GM19463 (cell line): Measurements from ENCODE around the gene HRAS.

Experiments
- ATAC-seq: cut with Tn5 transposase; IDR thresholded peaks from one replicate; pipeline ENCODE4 v1.9.1; 2021; ENCODE audit warnings: mild to moderate bottlenecking, moderate library complexity; ENCODE audit not compliant: unreplicated experiment

Gene HRAS

GRCh38 chr11:567629-568292 lies 32.4 kb upstream of the HRAS start:
- no peak for ATAC-seq

DNA sequence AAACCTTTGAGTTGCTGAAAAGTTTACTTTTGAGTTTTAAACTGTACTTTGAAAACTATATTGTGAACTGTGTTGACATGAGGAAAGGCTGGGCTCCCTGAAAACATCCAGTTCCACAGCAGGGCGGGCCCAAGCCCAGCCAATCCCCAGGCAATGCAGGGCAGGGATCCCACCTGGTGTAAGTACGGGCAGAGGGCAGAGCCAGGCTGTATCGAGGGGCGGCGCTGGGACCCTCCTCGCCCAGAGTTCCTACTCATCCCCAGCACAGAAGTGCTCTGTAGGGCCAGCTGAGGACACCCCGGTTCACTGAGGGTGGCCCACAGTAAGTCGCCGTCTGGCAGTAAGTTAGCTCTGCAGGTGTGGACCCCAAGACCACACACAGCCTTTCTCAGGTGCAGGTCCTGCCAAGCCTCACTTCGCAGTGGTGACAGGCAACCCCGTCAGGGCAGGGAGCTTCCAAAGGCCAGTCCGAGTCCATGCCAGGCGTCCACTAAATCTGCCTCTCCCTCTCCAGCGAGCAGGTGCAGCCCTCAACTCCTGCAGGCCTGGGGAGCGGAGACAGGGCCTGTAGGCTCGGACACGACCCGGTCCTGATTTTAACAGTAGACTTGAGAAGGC lies 31.7 kb upstream of the HRAS start:
- ATAC-seq: no peak

DNA sequence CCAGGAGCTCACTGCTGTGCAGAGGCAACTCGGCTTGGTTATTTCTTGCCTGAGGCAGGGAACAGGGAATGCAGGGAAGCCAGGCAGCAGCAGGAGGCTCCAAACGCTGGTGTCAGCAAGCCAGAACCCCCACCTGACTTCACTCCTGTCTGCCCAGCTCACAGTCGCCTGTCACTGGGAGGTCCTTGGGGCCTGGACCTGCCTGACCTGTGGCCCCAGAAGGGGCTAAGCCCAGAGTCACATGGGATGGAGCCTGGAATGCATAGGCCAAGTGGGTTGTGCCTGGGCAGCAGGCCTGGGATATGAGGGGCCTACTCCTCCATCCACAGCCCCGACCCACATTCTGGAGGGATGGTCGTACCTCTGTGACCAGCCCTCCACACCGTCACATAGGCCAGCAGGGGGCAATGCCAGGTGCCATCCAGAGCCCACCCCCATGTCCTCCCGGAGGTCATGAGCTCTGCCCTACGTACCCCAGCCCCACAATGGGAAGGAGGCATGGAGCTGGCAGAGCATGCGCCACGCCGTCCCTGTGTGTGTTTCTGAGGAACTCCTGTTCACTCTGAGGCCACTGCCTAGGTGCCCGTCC lies 30.6 kb upstream of the HRAS start:
- no peak for ATAC-seq

DNA sequence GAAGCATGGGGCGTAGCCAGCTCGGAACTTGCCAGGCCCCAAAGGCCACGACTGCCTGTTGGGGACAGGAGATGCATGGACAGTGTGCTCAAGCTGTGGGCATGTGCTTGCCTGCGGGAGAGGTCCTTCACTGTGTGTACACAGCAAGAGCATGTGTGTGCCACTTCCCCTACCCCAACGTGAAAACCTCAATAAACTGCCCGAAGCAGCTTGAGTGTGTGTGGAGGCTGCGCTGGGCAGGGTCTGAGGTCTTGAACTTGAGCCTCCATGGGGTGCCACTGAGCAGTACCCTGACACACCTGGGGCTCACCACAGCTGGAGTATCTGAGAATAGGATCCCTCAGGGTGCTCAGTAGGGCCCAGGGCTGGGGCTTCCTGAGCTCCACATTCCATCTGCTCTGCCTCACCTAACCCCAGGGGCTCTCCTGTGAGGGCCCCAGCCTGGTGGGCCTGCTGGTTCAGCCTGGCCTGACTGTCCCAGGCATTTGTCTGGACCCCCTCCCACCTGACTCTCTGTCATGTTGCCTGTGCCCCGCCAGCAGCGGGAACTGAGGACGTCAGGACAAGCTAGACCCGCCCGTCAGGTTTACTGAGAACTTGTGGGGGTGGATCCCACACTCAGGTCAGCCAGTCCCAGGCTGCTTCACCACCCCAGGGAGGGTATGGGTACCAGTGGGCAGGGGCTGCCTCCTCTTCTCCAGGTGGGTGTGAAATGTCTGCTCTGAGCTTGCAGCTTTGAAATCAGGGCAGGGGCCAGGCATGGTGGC lies 28.6 kb upstream of the HRAS start:
- no peak for ATAC-seq

DNA sequence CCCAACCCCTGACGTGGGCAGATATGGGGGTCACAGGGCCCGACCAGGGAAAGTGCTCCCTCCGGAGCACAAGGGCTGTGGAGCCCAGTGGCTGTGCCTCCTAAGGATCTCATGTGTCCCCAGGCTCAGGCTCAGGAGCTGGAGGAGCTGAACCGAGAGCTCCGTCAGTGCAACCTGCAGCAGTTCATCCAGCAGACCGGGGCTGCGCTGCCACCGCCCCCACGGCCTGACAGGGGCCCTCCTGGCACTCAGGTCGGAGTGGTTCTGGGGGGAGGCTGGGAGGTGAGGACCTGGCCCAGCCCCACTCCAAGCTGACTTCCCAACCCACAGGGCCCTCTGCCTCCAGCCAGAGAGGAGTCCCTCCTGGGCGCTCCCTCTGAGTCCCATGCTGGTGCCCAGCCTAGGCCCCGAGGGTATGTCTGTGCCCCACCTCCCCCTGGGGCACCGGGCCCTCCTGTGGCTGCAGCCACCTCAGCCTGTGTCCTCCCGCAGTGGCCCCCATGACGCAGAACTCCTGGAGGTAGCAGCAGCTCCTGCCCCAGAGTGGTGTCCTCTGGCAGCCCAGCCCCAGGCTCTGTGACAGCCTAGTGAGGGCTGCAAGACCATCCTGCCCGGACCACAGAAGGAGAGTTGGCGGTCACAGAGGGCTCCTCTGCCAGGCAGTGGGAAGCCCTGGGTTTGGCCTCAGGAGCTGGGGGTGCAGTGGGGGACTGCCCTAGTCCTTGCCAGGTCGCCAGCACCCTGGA lies 27.9 kb upstream of the HRAS start:
- no peak for ATAC-seq

DNA sequence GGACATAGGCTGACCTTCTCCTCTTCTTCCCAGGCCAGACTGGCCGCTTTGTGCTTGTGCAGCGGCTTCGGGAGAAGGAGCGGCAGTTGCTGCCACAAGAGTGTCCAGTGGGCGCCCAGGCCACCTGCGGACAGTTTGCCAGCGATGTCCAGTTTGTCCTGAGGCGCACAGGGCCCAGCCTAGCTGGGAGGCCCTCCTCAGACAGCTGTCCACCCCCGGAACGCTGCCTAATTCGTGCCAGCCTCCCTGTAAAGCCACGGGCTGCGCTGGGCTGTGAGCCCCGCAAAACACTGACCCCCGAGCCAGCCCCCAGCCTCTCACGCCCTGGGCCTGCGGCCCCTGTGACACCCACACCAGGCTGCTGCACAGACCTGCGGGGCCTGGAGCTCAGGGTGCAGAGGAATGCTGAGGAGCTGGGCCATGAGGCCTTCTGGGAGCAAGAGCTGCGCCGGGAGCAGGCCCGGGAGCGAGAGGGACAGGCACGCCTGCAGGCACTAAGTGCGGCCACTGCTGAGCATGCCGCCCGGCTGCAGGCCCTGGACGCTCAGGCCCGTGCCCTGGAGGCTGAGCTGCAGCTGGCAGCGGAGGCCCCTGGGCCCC lies 26.8 kb upstream of the HRAS start:
- ATAC-seq: no peak

- peak; percentile 22 for ATAC-seq
Measured at GRCh38 chr11:561148-562003, 26.0 kb upstream of the HRAS start.

GRCh38 chr11:560305-561147 lies 25.1 kb upstream of the HRAS start, which contains the start of the genes LMNTD2 and RASSF7:
Gene LMNTD2, minus strand, starts transcription at chr11:560738. Its CDS starts 22 bp downstream, at chr11:560716.
Gene RASSF7, plus strand, starts transcription at chr11:560970. Its CDS starts 799 bp downstream, at chr11:561769.
- peak; percentile 82 for ATAC-seq

GRCh38 chr11:559712-560304 lies 24.4 kb upstream of the HRAS start:
- no peak for ATAC-seq

- ATAC-seq: no peak
Measured at GRCh38 chr11:559020-559620, 23.7 kb upstream of the HRAS start.

GRCh38 chr11:558503-558902 lies 23.1 kb upstream of the HRAS start:
- no peak for ATAC-seq

- ATAC-seq: no peak
Measured at GRCh38 chr11:557328-558132, 22.2 kb upstream of the HRAS start.

- ATAC-seq: no peak
Measured at GRCh38 chr11:556662-557256, 21.4 kb upstream of the HRAS start.

DNA sequence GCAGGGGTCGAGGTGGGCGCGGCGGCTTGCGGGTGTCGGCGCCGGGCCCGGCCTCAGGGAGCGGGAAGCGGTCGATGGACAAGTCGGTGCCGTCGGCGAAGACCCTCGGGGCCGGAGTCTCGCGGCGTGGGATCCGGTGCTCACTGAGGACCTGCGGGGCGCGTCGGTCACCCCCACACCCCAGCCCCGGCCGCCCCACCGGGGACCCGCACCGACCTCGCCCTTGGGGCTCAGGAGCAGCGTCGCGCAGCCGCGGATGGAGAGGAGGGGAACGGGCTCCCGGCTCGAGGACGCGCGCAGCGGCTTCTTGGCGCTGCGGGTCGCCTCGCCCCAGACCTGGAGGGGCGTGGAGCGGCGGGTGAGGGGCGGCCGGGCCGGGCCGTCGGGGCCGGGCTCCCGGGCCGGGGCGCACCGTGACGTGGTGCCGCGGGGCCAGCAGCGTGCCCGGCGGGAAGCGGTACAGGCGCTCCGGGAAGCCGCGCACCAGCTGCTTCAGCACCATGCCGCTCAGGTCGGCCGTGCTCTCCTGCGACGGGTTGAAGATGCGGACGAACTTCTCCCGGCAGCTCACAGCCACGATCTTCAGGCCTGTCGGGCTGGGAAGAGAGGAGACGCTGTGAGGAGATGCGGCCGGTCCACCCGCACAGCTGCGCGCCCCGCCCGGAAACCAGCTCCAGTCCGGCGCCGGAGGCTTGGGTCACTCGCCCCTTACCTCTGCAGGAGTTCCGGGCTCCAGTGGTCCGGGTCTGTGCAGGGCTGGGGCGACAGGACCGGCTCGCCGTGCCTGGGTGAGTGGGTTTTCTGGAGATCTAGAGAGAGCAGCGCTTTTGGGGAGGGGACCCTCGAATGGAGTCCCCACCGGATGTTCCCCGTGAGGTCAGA lies 20.6 kb upstream of the HRAS start:
- ATAC-seq: no peak

GRCh38 chr11:555227-555779 lies 19.9 kb upstream of the HRAS start:
- ATAC-seq: no peak
